Suprapubic skin (tissue), 4 donors: Measurements from ENCODE around the gene ZDHHC24.

ENCODE experiments used
- POLR2A ChIP-seq, 2 donors: fragments of 450-650 bp; IDR thresholded peaks; one replicate each; pipeline ENCODE4 v1.6.1; 2017; ENCODE audit warnings: antibody characterized with exemption in 2 of 2, mild to moderate bottlenecking in 2 of 2, moderate library complexity in 2 of 2
- POLR2AphosphoS5 ChIP-seq, 3 donors: sonication (generic); formaldehyde crosslinking; IDR thresholded peaks; one replicate each; pipeline ENCODE4 v1.6.1; 2017; ENCODE audit warnings: antibody characterized with exemption in 3 of 3
- TF ChIP-seq, protein P1 (sequence below), 2 donors: fragments of 200-600 bp in 1 of 2; fragments of 450-650 bp in 1 of 2; sonication (generic) in 1 of 2; IDR thresholded peaks; one replicate each; pipeline ENCODE4 v1.5.1; 2016 to 2019; ENCODE audit warnings: antibody characterized with exemption in 2 of 2, mild to moderate bottlenecking in 1 of 2, moderate library complexity in 1 of 2

- TF ChIP-seq POLR2AphosphoS5 (IDR thresholded peaks at IDR 0.05): no peak
- TF ChIP-seq, protein P1, sequence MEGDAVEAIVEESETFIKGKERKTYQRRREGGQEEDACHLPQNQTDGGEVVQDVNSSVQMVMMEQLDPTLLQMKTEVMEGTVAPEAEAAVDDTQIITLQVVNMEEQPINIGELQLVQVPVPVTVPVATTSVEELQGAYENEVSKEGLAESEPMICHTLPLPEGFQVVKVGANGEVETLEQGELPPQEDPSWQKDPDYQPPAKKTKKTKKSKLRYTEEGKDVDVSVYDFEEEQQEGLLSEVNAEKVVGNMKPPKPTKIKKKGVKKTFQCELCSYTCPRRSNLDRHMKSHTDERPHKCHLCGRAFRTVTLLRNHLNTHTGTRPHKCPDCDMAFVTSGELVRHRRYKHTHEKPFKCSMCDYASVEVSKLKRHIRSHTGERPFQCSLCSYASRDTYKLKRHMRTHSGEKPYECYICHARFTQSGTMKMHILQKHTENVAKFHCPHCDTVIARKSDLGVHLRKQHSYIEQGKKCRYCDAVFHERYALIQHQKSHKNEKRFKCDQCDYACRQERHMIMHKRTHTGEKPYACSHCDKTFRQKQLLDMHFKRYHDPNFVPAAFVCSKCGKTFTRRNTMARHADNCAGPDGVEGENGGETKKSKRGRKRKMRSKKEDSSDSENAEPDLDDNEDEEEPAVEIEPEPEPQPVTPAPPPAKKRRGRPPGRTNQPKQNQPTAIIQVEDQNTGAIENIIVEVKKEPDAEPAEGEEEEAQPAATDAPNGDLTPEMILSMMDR (IDR thresholded peaks at IDR 0.05): no peak
- no peak for TF ChIP-seq POLR2A (IDR thresholded peaks at IDR 0.05)
Observed at GRCh38 chr11:66495401-66495854, 50.4 kb downstream of the ZDHHC24 start.
